ENCODE data around the gene NACC2. TPM values are rescaled to one million over a fixed set of nuclear protein-coding genes. Genes with fewer than 3 reads are reported as not detected.

Gene NACC2
- total and polyA plus RNA-seq, 7 donors = 8.5 to 33.5 (median 18.4) TPM

GRCh38 chr9:136131629-136132511 lies 36.8 kb upstream of the NACC2 start:
- intact Hi-C loops (cut with DNase I) = no loop called here
- H3K27ac ChIP-seq = no peak overlapping the region
- DNase-seq (no peak), ATAC-seq (no peak)
- whole genome bisulfite sequencing, 3 donors = 41 to 52% (median 47%) methylated on average over 30 to 31 of the region's 31 CpGs
- no peak for TF ChIP-seq CTCF (IDR thresholded peaks at IDR 0.05)
- no peak overlapping the region for H3K4me3 ChIP-seq
- peaks cover 0 to 76% (median 27%) of the 10 kb centered on the region in 3 donors for H3K27me3 ChIP-seq (ENCODE audit: insufficient read depth in 3 of 3, low read length in 2 of 3)
- no peaks in the 10 kb centered on the region for H3K36me3 ChIP-seq (ENCODE audit: insufficient read depth in 1 of 2, low read depth in 1 of 2)
- no peaks in the 10 kb centered on the region for H3K9me3 ChIP-seq
- H3K4me1 ChIP-seq = peaks cover 5% of the 10 kb centered on the region

GRCh38 chr9:136129176-136129575 lies 34.1 kb upstream of the NACC2 start:
- DNase-seq (no peak), ATAC-seq (no peak)
- H3K36me3 ChIP-seq (ENCODE audit: insufficient read depth in 1 of 2, low read depth in 1 of 2) = no peaks in the 10 kb centered on the region
- no peak overlapping the region for H3K4me3 ChIP-seq
- no peaks in the 10 kb centered on the region for H3K9me3 ChIP-seq
- H3K27me3 ChIP-seq (ENCODE audit: insufficient read depth in 3 of 3, low read length in 2 of 3) = peaks cover 0 to 51% (median 21%) of the 10 kb centered on the region in 3 donors
- 55 to 68% (median 59%) methylated on average over 17 of the region's 17 CpGs for WGBS, 3 donors
- no peak overlapping the region for H3K27ac ChIP-seq
- H3K4me1 ChIP-seq = peaks cover 5% of the 10 kb centered on the region
- intact Hi-C loops (cut with DNase I) = loop anchor here in 1 of 2 donors (10.0 kb wide), 2 partner anchors 334 to 524 kb away; no protein-coding TSS in a partner anchor
- no peak for TF ChIP-seq CTCF (IDR thresholded peaks at IDR 0.05)

- Histone ChIP-seq H3K27ac (no peak overlapping the region), H3K9me3 (no peaks in the 10 kb centered on the region), H3K27me3 (ENCODE audit: insufficient read depth in 3 of 3, low read length in 2 of 3) (peaks cover 0 to 43% (median 14%) of the 10 kb centered on the region in 3 donors), H3K4me3 (no peak overlapping the region), H3K36me3 (ENCODE audit: insufficient read depth in 1 of 2, low read depth in 1 of 2) (no peaks in the 10 kb centered on the region), H3K4me1 (peaks cover 2% of the 10 kb centered on the region)
- TF ChIP-seq CTCF (IDR thresholded peaks at IDR 0.05) = no peak
- ATAC-seq (no peak), DNase-seq (no peak)
- intact Hi-C loops (cut with DNase I) = loop anchor here in 1 of 2 donors (10.0 kb wide), 2 partner anchors 334 to 524 kb away; no protein-coding TSS in a partner anchor
- 67 to 78% (median 71%) methylated on average over 17 of the region's 17 CpGs for WGBS, 3 donors
Observed at GRCh38 chr9:136128436-136128835, 33.3 kb upstream of the NACC2 start.

GRCh38 chr9:136127313-136127712 lies 32.2 kb upstream of the NACC2 start:
- no peak overlapping the region for H3K27ac ChIP-seq
- DNase-seq = no peak
- H3K27me3 ChIP-seq (ENCODE audit: insufficient read depth in 3 of 3, low read length in 2 of 3) = peaks cover 0 to 34% (median 7%) of the 10 kb centered on the region in 3 donors
- H3K36me3 ChIP-seq (ENCODE audit: insufficient read depth in 1 of 2, low read depth in 1 of 2) = no peaks in the 10 kb centered on the region
- no peaks in the 10 kb centered on the region for H3K9me3 ChIP-seq
- WGBS, 3 donors = 74 to 77% (median 76%) methylated on average over 18 of the region's 18 CpGs
- no peak for ATAC-seq
- H3K4me1 ChIP-seq = peaks cover 7% of the 10 kb centered on the region
- intact Hi-C loops (cut with DNase I) = loop anchor here in 1 of 2 donors (10.0 kb wide), 2 partner anchors 333 to 523 kb away; no protein-coding TSS in a partner anchor
- TF ChIP-seq CTCF (IDR thresholded peaks at IDR 0.05) = no peak
- no peak overlapping the region for H3K4me3 ChIP-seq
